ENCODE results near the gene RXFP1.

The RXFP1 gene

GRCh38 chr4:158613046-158613445, 91.4 kb downstream of the RXFP1 start:
- no peaks in the 10 kb centered on the region for H3K36me3 ChIP-seq (ENCODE audit: control insufficient read depth, insufficient read depth, low read length, severe bottlenecking)
- no peaks in the 10 kb centered on the region for H3K9me3 ChIP-seq (ENCODE audit: control insufficient read depth, low read length)
- no peaks in the 10 kb centered on the region for H3K27me3 ChIP-seq (replicated peaks; ENCODE audit: control insufficient read depth, insufficient read depth, low read length)
- peaks cover 9% of the 10 kb centered on the region for H3K4me1 ChIP-seq (ENCODE audit: control insufficient read depth, insufficient read depth, low read length)
- no peak overlapping the region for H3K9ac ChIP-seq (ENCODE audit: low read length)
- DNase-seq (ENCODE audit: low read depth) = no peak
- H3K4me3 ChIP-seq (ENCODE audit: low read length) = no peak overlapping the region

- H3K36me3 ChIP-seq (ENCODE audit: control insufficient read depth, insufficient read depth, low read length, severe bottlenecking) = no peaks in the 10 kb centered on the region
- no peaks in the 10 kb centered on the region for H3K9me3 ChIP-seq (ENCODE audit: control insufficient read depth, low read length)
- no peak overlapping the region for H3K4me3 ChIP-seq (ENCODE audit: low read length)
- peak; percentile 28 for DNase-seq (ENCODE audit: low read depth)
- no peaks in the 10 kb centered on the region for H3K27me3 ChIP-seq (replicated peaks; ENCODE audit: control insufficient read depth, insufficient read depth, low read length)
- H3K4me1 ChIP-seq (ENCODE audit: control insufficient read depth, insufficient read depth, low read length) = no peaks in the 10 kb centered on the region
- H3K9ac ChIP-seq (ENCODE audit: low read length) = no peak overlapping the region
Observed at GRCh38 chr4:158617956-158618355, 96.3 kb downstream of the RXFP1 start.

DNA sequence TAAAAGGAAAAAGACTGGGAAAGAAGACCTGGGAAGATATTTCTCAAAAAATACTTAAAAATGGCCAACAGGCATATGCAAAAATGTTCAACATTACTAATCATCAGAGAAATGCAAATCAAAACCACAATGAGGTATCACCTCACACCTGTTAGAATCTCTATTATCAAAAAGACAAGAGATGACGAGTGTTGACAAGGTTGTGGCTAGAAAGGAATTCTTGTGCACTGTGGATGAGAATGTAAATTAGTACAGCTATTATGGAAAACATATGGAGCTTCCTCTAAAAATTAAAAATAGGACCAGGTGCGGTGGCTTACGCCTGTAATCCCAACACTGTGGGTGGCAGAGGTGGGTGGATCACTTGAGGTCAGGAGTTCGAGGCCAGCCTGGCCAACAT, 100.0 kb downstream of the RXFP1 start:
- Histone ChIP-seq H3K9ac (ENCODE audit: low read length) (no peak overlapping the region), H3K36me3 (ENCODE audit: control insufficient read depth, insufficient read depth, low read length, severe bottlenecking) (no peaks in the 10 kb centered on the region), H3K27me3 (replicated peaks; ENCODE audit: control insufficient read depth, insufficient read depth, low read length) (no peaks in the 10 kb centered on the region), H3K4me3 (ENCODE audit: low read length) (no peak overlapping the region), H3K9me3 (ENCODE audit: control insufficient read depth, low read length) (no peaks in the 10 kb centered on the region), H3K4me1 (ENCODE audit: control insufficient read depth, insufficient read depth, low read length) (no peaks in the 10 kb centered on the region)
- no peak for DNase-seq (ENCODE audit: low read depth)

- no peak for DNase-seq (ENCODE audit: low read depth)
- H3K36me3 ChIP-seq (ENCODE audit: control insufficient read depth, insufficient read depth, low read length, severe bottlenecking) = no peaks in the 10 kb centered on the region
- H3K9me3 ChIP-seq (ENCODE audit: control insufficient read depth, low read length) = no peaks in the 10 kb centered on the region
- no peaks in the 10 kb centered on the region for H3K27me3 ChIP-seq (replicated peaks; ENCODE audit: control insufficient read depth, insufficient read depth, low read length)
- H3K4me3 ChIP-seq (ENCODE audit: low read length) = no peak overlapping the region
- H3K9ac ChIP-seq (ENCODE audit: low read length) = no peak overlapping the region
- no peaks in the 10 kb centered on the region for H3K4me1 ChIP-seq (ENCODE audit: control insufficient read depth, insufficient read depth, low read length)
Observed at GRCh38 chr4:158622251-158622650, 100.6 kb downstream of the RXFP1 start.

- Histone ChIP-seq H3K4me3 (ENCODE audit: low read length) (no peak overlapping the region), H3K36me3 (ENCODE audit: control insufficient read depth, insufficient read depth, low read length, severe bottlenecking) (no peaks in the 10 kb centered on the region), H3K27me3 (replicated peaks; ENCODE audit: control insufficient read depth, insufficient read depth, low read length) (no peaks in the 10 kb centered on the region), H3K4me1 (ENCODE audit: control insufficient read depth, insufficient read depth, low read length) (peaks cover 6% of the 10 kb centered on the region), H3K9ac (ENCODE audit: low read length) (no peak overlapping the region), H3K9me3 (ENCODE audit: control insufficient read depth, low read length) (no peaks in the 10 kb centered on the region)
- peak; percentile 88 for DNase-seq (ENCODE audit: low read depth)
Observed at GRCh38 chr4:158624889-158625478, 103.3 kb downstream of the RXFP1 start.

DNA sequence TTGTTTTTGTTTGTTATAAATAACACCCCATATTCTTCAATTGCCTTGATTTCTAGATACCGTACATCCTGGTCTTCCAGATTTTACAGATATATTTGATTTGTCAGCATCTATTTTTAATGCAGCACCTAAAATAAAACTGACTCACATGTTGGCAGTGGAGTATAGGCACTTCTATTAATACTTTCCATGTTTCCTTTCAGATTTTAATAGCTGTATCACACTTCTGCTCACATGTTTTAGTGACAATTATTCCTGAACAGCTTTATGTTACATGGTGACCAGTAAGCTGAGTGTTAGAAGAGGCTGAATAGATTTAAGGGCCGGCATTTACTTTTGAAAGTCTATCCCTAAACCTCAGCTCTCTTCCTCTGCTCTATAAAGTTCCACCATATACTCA, 103.9 kb downstream of the RXFP1 start:
- Histone ChIP-seq H3K27me3 (replicated peaks; ENCODE audit: control insufficient read depth, insufficient read depth, low read length) (no peaks in the 10 kb centered on the region), H3K9ac (ENCODE audit: low read length) (no peak overlapping the region), H3K4me1 (ENCODE audit: control insufficient read depth, insufficient read depth, low read length) (peaks cover 7% of the 10 kb centered on the region), H3K36me3 (ENCODE audit: control insufficient read depth, insufficient read depth, low read length, severe bottlenecking) (no peaks in the 10 kb centered on the region), H3K9me3 (ENCODE audit: control insufficient read depth, low read length) (no peaks in the 10 kb centered on the region), H3K4me3 (ENCODE audit: low read length) (no peak overlapping the region)
- DNase-seq (ENCODE audit: low read depth) = no peak

- Histone ChIP-seq H3K9me3 (ENCODE audit: control insufficient read depth, low read length) (no peaks in the 10 kb centered on the region), H3K36me3 (ENCODE audit: control insufficient read depth, insufficient read depth, low read length, severe bottlenecking) (no peaks in the 10 kb centered on the region), H3K27me3 (replicated peaks; ENCODE audit: control insufficient read depth, insufficient read depth, low read length) (no peaks in the 10 kb centered on the region), H3K4me1 (ENCODE audit: control insufficient read depth, insufficient read depth, low read length) (peaks cover 11% of the 10 kb centered on the region), H3K9ac (ENCODE audit: low read length) (no peak overlapping the region), H3K4me3 (ENCODE audit: low read length) (no peak overlapping the region)
- peak; percentile 39 for DNase-seq (ENCODE audit: low read depth)
Observed at GRCh38 chr4:158630893-158631292, 109.2 kb downstream of the RXFP1 start.

- H3K36me3 ChIP-seq (ENCODE audit: control insufficient read depth, insufficient read depth, low read length, severe bottlenecking) = no peaks in the 10 kb centered on the region
- no peaks in the 10 kb centered on the region for H3K4me1 ChIP-seq (ENCODE audit: control insufficient read depth, insufficient read depth, low read length)
- H3K9ac ChIP-seq (ENCODE audit: low read length) = no peak overlapping the region
- no peaks in the 10 kb centered on the region for H3K9me3 ChIP-seq (ENCODE audit: control insufficient read depth, low read length)
- no peaks in the 10 kb centered on the region for H3K27me3 ChIP-seq (replicated peaks; ENCODE audit: control insufficient read depth, insufficient read depth, low read length)
- no peak overlapping the region for H3K4me3 ChIP-seq (ENCODE audit: low read length)
- no peak for DNase-seq (ENCODE audit: low read depth)
Observed at GRCh38 chr4:158636619-158637018, 114.9 kb downstream of the RXFP1 start.

DNA sequence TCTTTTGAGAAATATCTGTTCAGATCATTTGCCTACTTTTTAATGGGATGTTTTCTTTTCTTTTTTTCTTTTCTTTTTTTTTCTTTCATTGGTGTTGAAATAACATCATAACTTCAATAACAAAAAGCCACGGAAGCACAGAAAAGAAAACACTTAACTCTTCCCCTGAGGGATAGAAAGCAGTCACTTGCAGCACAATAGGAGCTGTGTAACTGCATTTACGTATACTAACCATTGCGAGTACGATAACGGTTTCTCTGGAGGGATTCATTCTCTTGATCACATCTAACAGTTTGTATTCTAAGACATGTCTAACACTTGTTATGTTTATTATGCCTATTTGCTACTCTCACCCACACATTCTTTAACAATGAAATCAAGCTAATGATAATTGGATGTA, 122.7 kb downstream of the RXFP1 start:
- peak overlapping the region; percentile 17 for H3K4me3 ChIP-seq (ENCODE audit: low read length)
- no peaks in the 10 kb centered on the region for H3K9me3 ChIP-seq (ENCODE audit: control insufficient read depth, low read length)
- no peak for DNase-seq (ENCODE audit: low read depth)

GRCh38 chr4:158644760-158645159, 123.1 kb downstream of the RXFP1 start:
- no peaks in the 10 kb centered on the region for H3K27me3 ChIP-seq (replicated peaks; ENCODE audit: control insufficient read depth, insufficient read depth, low read length)
- DNase-seq (ENCODE audit: low read depth) = peak; percentile 40
- H3K36me3 ChIP-seq (ENCODE audit: control insufficient read depth, insufficient read depth, low read length, severe bottlenecking) = no peaks in the 10 kb centered on the region
- H3K9me3 ChIP-seq (ENCODE audit: control insufficient read depth, low read length) = no peaks in the 10 kb centered on the region
- H3K9ac ChIP-seq (ENCODE audit: low read length) = no peak overlapping the region
- peak overlapping the region; percentile 17 for H3K4me3 ChIP-seq (ENCODE audit: low read length)
- H3K4me1 ChIP-seq (ENCODE audit: control insufficient read depth, insufficient read depth, low read length) = peaks cover 9% of the 10 kb centered on the region

More for the DNA sequence above, 122.7 kb downstream of the RXFP1 start:
- Histone ChIP-seq H3K9ac (ENCODE audit: low read length) (no peak overlapping the region), H3K4me1 (ENCODE audit: control insufficient read depth, insufficient read depth, low read length) (peaks cover 7% of the 10 kb centered on the region), H3K36me3 (ENCODE audit: control insufficient read depth, insufficient read depth, low read length, severe bottlenecking) (no peaks in the 10 kb centered on the region), H3K27me3 (replicated peaks; ENCODE audit: control insufficient read depth, insufficient read depth, low read length) (no peaks in the 10 kb centered on the region)

DNA sequence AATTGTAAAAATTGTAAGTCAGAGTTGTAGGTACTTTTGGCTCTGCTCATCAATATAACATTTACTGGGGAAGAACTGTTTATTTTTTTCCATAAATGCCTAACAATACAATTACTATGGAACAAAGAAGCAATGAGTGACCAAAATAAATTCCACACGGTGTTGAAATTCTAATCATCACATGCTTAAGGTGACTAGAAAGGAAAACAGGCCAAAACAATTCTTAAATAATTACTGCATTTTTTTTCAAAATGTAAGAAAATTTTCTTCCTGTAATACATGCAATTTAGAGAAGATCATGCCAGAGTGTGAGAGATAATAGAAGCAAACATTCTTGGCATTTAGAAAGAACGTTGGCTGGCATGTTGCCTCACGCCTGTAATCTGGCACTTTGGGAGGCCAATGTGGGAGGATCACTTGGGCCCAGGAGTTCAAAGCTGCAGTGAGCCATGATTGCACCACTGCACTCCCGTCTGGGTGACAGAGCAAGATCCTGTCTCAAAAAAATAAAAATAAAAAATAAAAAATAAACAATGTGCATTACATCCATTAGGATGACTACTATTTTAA, 127.5 kb downstream of the RXFP1 start:
- Histone ChIP-seq H3K9ac (ENCODE audit: low read length) (no peak overlapping the region), H3K4me1 (ENCODE audit: control insufficient read depth, insufficient read depth, low read length) (peaks cover 9% of the 10 kb centered on the region), H3K36me3 (ENCODE audit: control insufficient read depth, insufficient read depth, low read length, severe bottlenecking) (no peaks in the 10 kb centered on the region), H3K4me3 (ENCODE audit: low read length) (no peak overlapping the region), H3K9me3 (ENCODE audit: control insufficient read depth, low read length) (no peaks in the 10 kb centered on the region), H3K27me3 (replicated peaks; ENCODE audit: control insufficient read depth, insufficient read depth, low read length) (no peaks in the 10 kb centered on the region)
- DNase-seq (ENCODE audit: low read depth) = no peak

DNA sequence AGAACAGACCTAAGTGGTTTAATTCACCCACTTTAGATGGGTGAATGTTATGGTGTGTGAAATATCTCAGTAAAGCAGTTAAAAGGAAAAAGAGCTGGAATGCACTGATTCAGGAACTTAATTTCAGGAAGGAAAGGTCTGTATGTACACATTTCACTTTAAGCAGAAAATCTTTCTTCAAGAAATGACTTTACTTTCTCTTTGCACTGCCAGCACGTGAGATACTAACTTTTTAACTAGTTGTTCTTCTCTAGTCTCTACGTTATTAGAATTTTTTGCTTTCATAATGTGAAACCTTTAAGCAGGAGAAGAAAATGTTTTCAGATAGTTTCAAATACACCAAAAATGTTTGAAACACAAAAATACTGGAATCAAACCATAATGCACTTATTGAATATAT, 131.2 kb downstream of the RXFP1 start:
- H3K9ac ChIP-seq (ENCODE audit: low read length) = peak overlapping the region; percentile 63

More for the DNA sequence above, 131.2 kb downstream of the RXFP1 start:
- Histone ChIP-seq H3K4me3 (ENCODE audit: low read length) (peak overlapping the region; percentile 68), H3K9me3 (ENCODE audit: control insufficient read depth, low read length) (no peaks in the 10 kb centered on the region), H3K36me3 (ENCODE audit: control insufficient read depth, insufficient read depth, low read length, severe bottlenecking) (no peaks in the 10 kb centered on the region), H3K27me3 (replicated peaks; ENCODE audit: control insufficient read depth, insufficient read depth, low read length) (no peaks in the 10 kb centered on the region), H3K4me1 (ENCODE audit: control insufficient read depth, insufficient read depth, low read length) (peaks cover 9% of the 10 kb centered on the region)
- DNase-seq (ENCODE audit: low read depth) = peak; percentile 22
